HG03045 (cell line): ENCODE results near the gene CALHM6.
"Not testable (repeated sequence)": the region's sequence is repeated elsewhere in the genome, so short reads cannot be mapped to it uniquely, and the experiment has no call there.

Experiments used
- ATAC-seq: cut with Tn5 transposase; IDR thresholded peaks from one replicate; pipeline ENCODE4 v1.9.1; 2021; ENCODE audit warnings: mild to moderate bottlenecking, moderate library complexity; ENCODE audit not compliant: unreplicated experiment

Gene CALHM6

GRCh38 chr6:116472706-116473105, 11.5 kb downstream of the CALHM6 start:
- ATAC-seq, result no peak

DNA sequence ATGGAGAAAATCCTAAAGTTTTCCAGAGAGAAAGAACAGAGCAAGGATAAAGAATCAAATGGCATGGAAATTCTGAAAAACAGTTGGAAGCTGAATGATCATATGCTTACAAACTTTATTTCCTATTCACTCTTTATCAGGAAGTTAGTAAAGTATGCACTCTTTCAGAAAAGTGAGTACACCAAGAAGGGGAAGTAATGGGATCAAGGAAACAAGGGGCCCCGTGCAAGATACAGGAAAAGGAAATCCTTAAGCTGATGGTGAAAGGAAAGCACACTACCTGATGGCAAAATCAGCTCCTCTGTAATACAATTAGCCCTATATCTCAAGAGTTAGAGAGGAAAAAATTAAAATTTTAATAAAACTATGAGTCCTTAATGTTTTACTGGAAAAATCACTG, 14.0 kb downstream of the CALHM6 start:
- no peak for ATAC-seq

- peak; percentile 100 for ATAC-seq
Measured at GRCh38 chr6:116476002-116476678, 15.0 kb downstream of the CALHM6 start.

GRCh38 chr6:116482780-116483179, 21.6 kb downstream of the CALHM6 start:
- ATAC-seq, result no peak

- no peak for ATAC-seq
Measured at GRCh38 chr6:116483616-116484015, 22.4 kb downstream of the CALHM6 start.

DNA sequence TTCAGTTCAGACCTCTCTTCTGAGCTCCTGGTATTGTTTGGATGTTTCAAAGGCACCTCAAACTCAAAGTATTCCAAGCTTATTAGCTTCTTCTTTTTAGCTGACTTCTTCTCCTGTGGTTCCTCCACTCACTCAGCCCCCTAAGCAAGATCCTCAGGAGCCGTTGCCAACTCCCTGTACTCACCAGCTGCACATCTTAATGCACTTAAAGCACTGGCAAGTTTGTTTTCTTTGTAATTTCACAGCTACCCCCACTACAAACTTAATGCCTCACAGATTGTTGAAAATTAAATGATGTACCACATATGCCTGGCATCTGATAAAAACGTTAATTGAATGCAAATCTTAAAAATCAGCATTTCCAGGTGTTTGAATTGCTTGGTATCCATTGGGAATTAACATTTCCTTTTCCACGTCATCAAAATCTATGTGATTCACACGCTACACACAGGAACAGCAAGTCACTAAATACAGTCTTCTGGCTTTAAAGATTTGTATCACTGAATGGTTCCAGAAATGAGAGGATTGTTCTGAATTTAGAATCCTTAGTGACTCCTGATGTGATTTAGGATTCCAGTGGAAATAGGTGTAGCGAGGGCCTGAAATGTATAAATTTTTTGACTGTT, 24.5 kb downstream of the CALHM6 start:
- no peak for ATAC-seq

- ATAC-seq, result no peak
Measured at GRCh38 chr6:116491610-116492330, 30.6 kb downstream of the CALHM6 start.

- no peak for ATAC-seq
Measured at GRCh38 chr6:116492331-116493067, 31.3 kb downstream of the CALHM6 start.

DNA sequence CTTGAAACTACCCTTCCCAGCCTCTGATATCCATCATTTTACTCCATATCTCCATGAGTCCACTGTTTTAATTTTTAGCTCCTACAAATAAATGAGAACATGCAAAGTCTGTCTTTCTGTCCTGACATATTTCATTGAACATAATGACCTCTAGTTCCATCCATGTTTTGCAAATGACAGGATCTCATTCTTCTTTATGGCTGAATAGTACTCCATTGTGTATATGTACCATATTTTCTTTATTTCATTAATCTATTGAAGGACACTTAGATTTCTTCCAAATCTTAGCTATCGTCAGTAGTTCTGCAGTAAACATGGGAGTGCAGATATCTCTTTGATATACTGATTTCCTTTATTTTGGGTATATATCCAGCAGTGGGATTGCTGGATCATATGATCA, 34.0 kb downstream of the CALHM6 start:
- not testable (repeated sequence) for ATAC-seq

- no peak for ATAC-seq
Measured at GRCh38 chr6:116497113-116497676, 36.0 kb downstream of the CALHM6 start.

DNA sequence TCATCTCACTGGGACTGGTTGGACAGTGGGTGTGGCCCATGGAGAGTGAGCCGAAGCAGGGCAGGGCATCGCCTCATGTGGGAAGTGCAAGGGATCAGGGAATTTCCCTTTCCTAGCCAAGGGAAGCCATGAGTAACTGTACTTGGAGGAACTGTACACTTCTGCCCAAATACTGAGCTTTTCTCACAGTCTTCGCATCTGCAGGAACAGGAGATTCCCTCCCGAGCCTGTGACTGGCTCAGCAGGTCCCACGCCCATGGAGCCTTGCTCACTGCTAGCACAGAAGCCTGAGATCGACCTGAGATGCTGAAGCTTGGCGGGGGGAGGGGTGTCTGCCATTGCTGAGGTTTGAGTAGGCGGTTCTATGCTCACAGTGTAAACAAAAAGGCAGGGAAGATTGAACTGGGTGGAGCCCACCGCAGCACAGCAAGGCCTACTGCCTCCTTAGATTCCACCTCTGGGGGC, 39.8 kb downstream of the CALHM6 start:
- no peak for ATAC-seq

- ATAC-seq, result no peak
Measured at GRCh38 chr6:116507324-116507723, 46.1 kb downstream of the CALHM6 start.

DNA sequence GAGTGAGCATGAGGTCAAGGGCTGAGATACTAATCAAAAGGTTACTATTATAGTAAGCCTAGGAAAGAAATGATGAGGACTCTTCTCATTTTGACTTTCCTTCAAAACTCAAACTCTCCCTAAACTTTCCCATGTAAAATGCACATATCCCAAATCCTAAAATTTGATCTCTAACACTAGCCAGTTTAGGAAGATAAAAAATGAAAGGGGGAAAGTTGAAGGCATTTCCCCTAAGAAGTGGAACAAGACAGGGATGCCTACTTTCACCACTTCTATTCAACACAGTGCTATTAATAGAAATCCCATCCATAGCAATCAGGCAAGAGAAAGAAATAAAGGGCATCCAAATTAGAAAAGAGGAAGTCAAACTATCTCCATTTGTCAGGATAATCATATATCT, 47.4 kb downstream of the CALHM6 start:
- no peak for ATAC-seq

DNA sequence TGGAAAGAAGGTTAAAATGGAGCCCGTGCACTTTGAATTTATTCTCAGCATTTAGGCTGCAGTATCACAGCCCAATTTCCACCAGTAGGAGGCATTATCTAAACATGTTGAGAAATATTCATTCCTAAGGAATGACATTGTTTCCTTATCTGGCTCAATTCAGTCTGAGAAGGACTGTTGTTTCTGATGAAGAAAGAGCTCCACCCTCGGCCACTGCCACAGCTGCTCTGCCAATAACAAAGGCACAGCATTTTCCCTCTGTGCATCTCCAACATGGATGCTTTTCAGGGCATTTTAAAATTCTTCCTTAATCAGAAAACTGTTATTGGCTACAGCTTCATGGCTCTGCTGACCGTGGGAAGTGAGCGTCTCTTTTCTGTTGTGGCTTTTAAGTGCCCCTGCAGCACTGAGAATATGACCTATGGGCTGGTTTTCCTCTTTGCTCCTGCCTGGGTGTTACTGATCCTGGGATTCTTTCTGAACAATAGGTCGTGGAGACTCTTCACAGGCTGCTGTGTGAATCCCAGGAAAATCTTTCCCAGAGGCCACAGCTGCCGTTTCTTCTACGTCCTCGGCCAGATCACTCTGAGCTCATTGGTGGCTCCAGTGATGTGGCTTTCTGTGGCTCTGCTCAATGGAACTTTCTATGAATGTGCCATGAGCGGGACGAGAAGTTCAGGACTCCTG, 50.4 kb downstream of the CALHM6 start, which contains the start of gene CALHM5:
TSS of gene CALHM5 (plus strand) at position 216 of the 687 bp plus-strand sequence. CDS start at position 274, 58 bp downstream.
- no peak for ATAC-seq

- ATAC-seq, result no peak
Measured at GRCh38 chr6:116512111-116512559, 51.0 kb downstream of the CALHM6 start.

GRCh38 chr6:116512734-116513133, 51.6 kb downstream of the CALHM6 start:
- no peak for ATAC-seq
